ENCODE measurements around the gene NEGR1.

DNA sequence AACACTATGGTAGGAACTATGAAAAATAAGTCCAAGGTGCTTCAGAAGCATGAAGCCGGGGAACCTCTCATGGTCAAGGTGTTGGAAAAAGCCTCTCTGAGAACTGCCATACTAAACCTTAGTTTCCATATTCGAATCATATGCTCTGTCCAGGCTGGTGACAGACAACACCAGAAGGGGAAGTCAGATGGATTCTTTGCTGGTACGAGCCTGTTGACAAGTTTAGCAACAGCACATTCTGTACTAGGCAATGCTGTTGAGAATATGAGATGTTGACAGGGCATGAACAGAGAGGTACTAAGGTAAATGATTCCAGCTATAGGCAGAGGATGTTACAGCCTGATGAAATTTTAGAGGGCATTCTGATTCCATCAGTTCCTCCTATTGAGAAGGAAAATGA is 740.2 kb downstream of the NEGR1 start:
- TF ChIP-seq, protein P1, sequence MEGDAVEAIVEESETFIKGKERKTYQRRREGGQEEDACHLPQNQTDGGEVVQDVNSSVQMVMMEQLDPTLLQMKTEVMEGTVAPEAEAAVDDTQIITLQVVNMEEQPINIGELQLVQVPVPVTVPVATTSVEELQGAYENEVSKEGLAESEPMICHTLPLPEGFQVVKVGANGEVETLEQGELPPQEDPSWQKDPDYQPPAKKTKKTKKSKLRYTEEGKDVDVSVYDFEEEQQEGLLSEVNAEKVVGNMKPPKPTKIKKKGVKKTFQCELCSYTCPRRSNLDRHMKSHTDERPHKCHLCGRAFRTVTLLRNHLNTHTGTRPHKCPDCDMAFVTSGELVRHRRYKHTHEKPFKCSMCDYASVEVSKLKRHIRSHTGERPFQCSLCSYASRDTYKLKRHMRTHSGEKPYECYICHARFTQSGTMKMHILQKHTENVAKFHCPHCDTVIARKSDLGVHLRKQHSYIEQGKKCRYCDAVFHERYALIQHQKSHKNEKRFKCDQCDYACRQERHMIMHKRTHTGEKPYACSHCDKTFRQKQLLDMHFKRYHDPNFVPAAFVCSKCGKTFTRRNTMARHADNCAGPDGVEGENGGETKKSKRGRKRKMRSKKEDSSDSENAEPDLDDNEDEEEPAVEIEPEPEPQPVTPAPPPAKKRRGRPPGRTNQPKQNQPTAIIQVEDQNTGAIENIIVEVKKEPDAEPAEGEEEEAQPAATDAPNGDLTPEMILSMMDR (IDR thresholded peaks at IDR 0.05; ENCODE audit: low read depth, low read length, missing input control), result no peak
- TF ChIP-seq NR2F2 (IDR thresholded peaks at IDR 0.05), result no peak
- TF ChIP-seq YY1 (IDR thresholded peaks at IDR 0.05), result no peak
- TF ChIP-seq, protein P2, sequence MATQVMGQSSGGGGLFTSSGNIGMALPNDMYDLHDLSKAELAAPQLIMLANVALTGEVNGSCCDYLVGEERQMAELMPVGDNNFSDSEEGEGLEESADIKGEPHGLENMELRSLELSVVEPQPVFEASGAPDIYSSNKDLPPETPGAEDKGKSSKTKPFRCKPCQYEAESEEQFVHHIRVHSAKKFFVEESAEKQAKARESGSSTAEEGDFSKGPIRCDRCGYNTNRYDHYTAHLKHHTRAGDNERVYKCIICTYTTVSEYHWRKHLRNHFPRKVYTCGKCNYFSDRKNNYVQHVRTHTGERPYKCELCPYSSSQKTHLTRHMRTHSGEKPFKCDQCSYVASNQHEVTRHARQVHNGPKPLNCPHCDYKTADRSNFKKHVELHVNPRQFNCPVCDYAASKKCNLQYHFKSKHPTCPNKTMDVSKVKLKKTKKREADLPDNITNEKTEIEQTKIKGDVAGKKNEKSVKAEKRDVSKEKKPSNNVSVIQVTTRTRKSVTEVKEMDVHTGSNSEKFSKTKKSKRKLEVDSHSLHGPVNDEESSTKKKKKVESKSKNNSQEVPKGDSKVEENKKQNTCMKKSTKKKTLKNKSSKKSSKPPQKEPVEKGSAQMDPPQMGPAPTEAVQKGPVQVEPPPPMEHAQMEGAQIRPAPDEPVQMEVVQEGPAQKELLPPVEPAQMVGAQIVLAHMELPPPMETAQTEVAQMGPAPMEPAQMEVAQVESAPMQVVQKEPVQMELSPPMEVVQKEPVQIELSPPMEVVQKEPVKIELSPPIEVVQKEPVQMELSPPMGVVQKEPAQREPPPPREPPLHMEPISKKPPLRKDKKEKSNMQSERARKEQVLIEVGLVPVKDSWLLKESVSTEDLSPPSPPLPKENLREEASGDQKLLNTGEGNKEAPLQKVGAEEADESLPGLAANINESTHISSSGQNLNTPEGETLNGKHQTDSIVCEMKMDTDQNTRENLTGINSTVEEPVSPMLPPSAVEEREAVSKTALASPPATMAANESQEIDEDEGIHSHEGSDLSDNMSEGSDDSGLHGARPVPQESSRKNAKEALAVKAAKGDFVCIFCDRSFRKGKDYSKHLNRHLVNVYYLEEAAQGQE (IDR thresholded peaks at IDR 0.05), result no peak
- no peak for TF ChIP-seq RXRA (IDR thresholded peaks at IDR 0.05)
- no peak for TF ChIP-seq TAF1 (conservative IDR thresholded peaks at IDR 0.05)
- TF ChIP-seq RAD21 (IDR thresholded peaks at IDR 0.05), result no peak
- TF ChIP-seq, protein P3, sequence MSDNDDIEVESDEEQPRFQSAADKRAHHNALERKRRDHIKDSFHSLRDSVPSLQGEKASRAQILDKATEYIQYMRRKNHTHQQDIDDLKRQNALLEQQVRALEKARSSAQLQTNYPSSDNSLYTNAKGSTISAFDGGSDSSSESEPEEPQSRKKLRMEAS (IDR thresholded peaks at IDR 0.05), result no peak
- no peak for TF ChIP-seq FOXA1 (IDR thresholded peaks at IDR 0.05)
- TF ChIP-seq JUND (IDR thresholded peaks at IDR 0.05), result no peak
- no peak for TF ChIP-seq EGR1 (IDR thresholded peaks at IDR 0.05; ENCODE audit: low read depth in 2 of 2)
